Endothelial cell of umbilical vein (primary cell): ENCODE results near the gene ADAM23. TPM values are rescaled to one million over a fixed set of nuclear protein-coding genes. Genes with fewer than 3 reads are reported as not detected.

ENCODE experiments used
- BruUV-seq: library from RNA; stranded (reverse); fragments of 400-500 nt; replicated peaks from 2 replicates; lab custom pipeline; 2021; lab: Mats Ljungman, UMichigan
- CTCF ChIA-PET: fragments of 300-600, 350-600 bp; sonication (Branson Sonifier 250); formaldehyde crosslinking; loops from one replicate; lab custom pipeline; 2021; ENCODE audit warnings: antibody characterized with exemption, inconsistent platforms; lab: Charles Lee
- POLR2A ChIA-PET: fragments of 300-600, 350-600 bp; sonication (Branson Sonifier 250); formaldehyde crosslinking; loops from one replicate; lab custom pipeline; 2021; ENCODE audit warnings: antibody characterized with exemption, inconsistent platforms; lab: Charles Lee
- DNase-seq: peaks from one replicate; pipeline ENCODE4 v3.0.0-alpha.2; 2011; ENCODE audit warnings: low read depth, low spot score
- FAIRE-seq: peaks from 2 replicates; lab custom pipeline; 2011; peaks lifted over from hg19 to GRCh38; lab: Jason Lieb, UNC
- H2AFZ ChIP-seq: 2 replicates; pipeline ENCODE4 v1.6.0; 2012; ENCODE audit warnings: low read depth, low read length, control low read depth, inconsistent platforms
- H3K27ac ChIP-seq: 2 replicates; pipeline ENCODE4 v1.5.1; 2011; ENCODE audit warnings: low read depth, mild to moderate bottlenecking, control low read depth, low read length, moderate library complexity; ENCODE audit not compliant: insufficient read depth
- H3K27me3 ChIP-seq, 2 experiments: 2 replicates each; pipeline versions ENCODE4 v1.6.0 to v1.6.1; 2011; ENCODE audit warnings: low read length in 2 of 2, mixed read lengths in 1 of 2; ENCODE audit not compliant: control insufficient read depth in 2 of 2, insufficient read depth in 2 of 2
- H3K36me3 ChIP-seq, 2 experiments: 2 replicates in 1 of 2; 3 replicates in 1 of 2; pipeline ENCODE4 v1.5.1; 2011; ENCODE audit warnings: low read length in 2 of 2, mild to moderate bottlenecking in 1 of 2, moderate library complexity in 1 of 2; ENCODE audit not compliant: control insufficient read depth in 2 of 2, insufficient read depth in 2 of 2; ENCODE audit errors: extremely low read depth in 1 of 2
- H3K4me1 ChIP-seq: 3 replicates; pipeline ENCODE4 v1.5.1; 2011; ENCODE audit warnings: mild to moderate bottlenecking, low read length; ENCODE audit not compliant: control insufficient read depth, insufficient read depth; ENCODE audit errors: extremely low read depth
- H3K4me2 ChIP-seq: 2 replicates; pipeline ENCODE4 v1.6.1; 2011; ENCODE audit warnings: low read length, control low read depth, mixed read lengths; ENCODE audit not compliant: insufficient read depth
- H3K4me3 ChIP-seq, 3 experiments: fragments of 200-600 bp in 1 of 3; sonication (generic), shearing (Covaris generic) in 1 of 3; replicated peaks in 1 of 3; 2 replicates each; pipeline ENCODE4 v1.5.1; 2011 to 2016; ENCODE audit warnings: control low read depth in 3 of 3, low read length in 3 of 3, mild to moderate bottlenecking in 2 of 3, inconsistent platforms in 1 of 3, low read depth in 1 of 3, moderate library complexity in 1 of 3; ENCODE audit not compliant: insufficient read depth in 1 of 3
- H3K79me2 ChIP-seq: 2 replicates; pipeline ENCODE4 v1.6.0; 2012; ENCODE audit warnings: low read length, inconsistent platforms; ENCODE audit not compliant: control insufficient read depth, insufficient read depth
- H3K9ac ChIP-seq: replicated peaks from 2 replicates; pipeline ENCODE3; 2011; ENCODE audit warnings: low read length, control low read depth; ENCODE audit not compliant: insufficient read depth; ENCODE audit errors: extremely low read depth
- H3K9me1 ChIP-seq: replicated peaks from 3 replicates; pipeline ENCODE4 v1.6.0; 2011; ENCODE audit warnings: mild to moderate bottlenecking, low read length; ENCODE audit not compliant: control insufficient read depth, insufficient read depth; ENCODE audit errors: extremely low read depth
- H3K9me3 ChIP-seq: replicated peaks from 2 replicates; pipeline ENCODE4 v1.5.1; 2012; ENCODE audit warnings: low read length, inconsistent platforms; ENCODE audit not compliant: control insufficient read depth, insufficient read depth
- H4K20me1 ChIP-seq: replicated peaks from 2 replicates; pipeline ENCODE3; 2011; ENCODE audit warnings: mild to moderate bottlenecking, low read length; ENCODE audit not compliant: control insufficient read depth, insufficient read depth; ENCODE audit errors: extremely low read depth
- CTCF ChIP-seq, 2 donors: IDR thresholded peaks; 1 replicate in 1 of 2; 2 replicates in 1 of 2; pipeline ENCODE4 v1.5.1; 2011; ENCODE audit warnings: low read length in 2 of 2, mild to moderate bottlenecking in 2 of 2, moderate library complexity in 2 of 2, control low read depth in 1 of 2, inconsistent platforms in 1 of 2, low read depth in 1 of 2; ENCODE audit not compliant: insufficient read depth in 1 of 2; ENCODE audit errors: extremely low read depth in 1 of 2
- EZH2 ChIP-seq: IDR thresholded peaks from 2 replicates; pipeline ENCODE4 v1.6.1; 2012; ENCODE audit warnings: borderline replicate concordance, low read depth, mild to moderate bottlenecking, moderate library complexity, low read length, inconsistent platforms; ENCODE audit not compliant: severe bottlenecking
- FOS ChIP-seq: IDR thresholded peaks from 2 replicates; pipeline ENCODE4 v1.6.1; 2011; ENCODE audit warnings: mild to moderate bottlenecking, low read length, moderate library complexity, borderline replicate concordance; ENCODE audit not compliant: insufficient read depth
- GATA2 ChIP-seq: IDR thresholded peaks from 2 replicates; pipeline ENCODE4 v1.7.0; 2011; ENCODE audit warnings: low read depth, mild to moderate bottlenecking, moderate library complexity, mixed read lengths, low read length; ENCODE audit not compliant: insufficient read length, insufficient read depth
- MAX ChIP-seq: IDR thresholded peaks from 2 replicates; pipeline ENCODE4 v1.6.1; 2011; ENCODE audit not compliant: insufficient read depth, insufficient read length
- POLR2A ChIP-seq: IDR thresholded peaks from 2 replicates; pipeline ENCODE4 v1.6.1; 2012; ENCODE audit warnings: low read depth, mild to moderate bottlenecking, control low read depth, low read length
- POLR2AphosphoS5 ChIP-seq: IDR thresholded peaks from 2 replicates; pipeline ENCODE4 v1.6.1; 2012; ENCODE audit warnings: low read depth, mild to moderate bottlenecking, control low read depth, low read length, moderate library complexity; ENCODE audit not compliant: insufficient read depth
- dilution Hi-C: fragments of 300-500 bp; cut with MboI; formaldehyde crosslinking; loops from one replicate; pipeline ENCODE4 v1.15.0; 2019; ENCODE audit warnings: low sequenced_read_pairs; ENCODE audit not compliant: extremely low pct_ligation_motif_present
- intact Hi-C: fragments of 100-400 bp; cut with micrococcal nuclease; formaldehyde crosslinking; loops from one replicate; pipeline ENCODE4 v1.10.0; 2022
- polyA plus RNA-seq, 4 experiments: library from polyadenylated mRNA; depleted of rRNA in 3 of 4; stranded (reverse) in 3 of 4; unstranded in 1 of 4; fragments of >200 nt; gene quantifications; 2 replicates each; pipeline versions ENCODE4 v1.2.1 to v1.2.3, GENCODE V29; 2011 to 2012; ENCODE audit warnings: missing spikeins in 1 of 4
- total RNA-seq: library from RNA; stranded (reverse); gene quantifications from 2 replicates; pipeline ENCODE4 v1.2.3, GENCODE V29; 2021

ADAM23 gene
- total and polyA plus RNA-seq, 2 donors (not counting 3 experiments of a cell fraction or from before 2014, with no cell fraction given) = 20.6 to 38.5 TPM

- DNase-seq = no peak
- dilution Hi-C loops = no loop called here
- Histone ChIP-seq H3K36me3 (peaks cover 0 to 3% of the 10 kb centered on the region in 2 experiments), H4K20me1 (no peaks in the 10 kb centered on the region), H3K4me3 (no peak overlapping the region), H3K9me1 (no peaks in the 10 kb centered on the region), H3K79me2 (no peaks in the 10 kb centered on the region), H3K4me2 (no peak overlapping the region), H2AFZ (no peak overlapping the region), H3K9ac (no peak overlapping the region), H3K27ac (no peak overlapping the region), H3K9me3 (no peaks in the 10 kb centered on the region), H3K4me1 (no peaks in the 10 kb centered on the region), H3K27me3 (no peaks in the 10 kb centered on the region)
- intact Hi-C loops = no loop called here
- TF ChIP-seq GATA2 (no peak), POLR2AphosphoS5 (no peak), CTCF (IDR thresholded peaks at IDR 0.05; ENCODE audit: extremely low read depth in 1 of 2, insufficient read depth in 1 of 2, low read depth in 1 of 2, low read length in 2 of 2) (no peak)
- no peak for FAIRE-seq
- ChIA-PET CTCF (no interaction called here), POLR2A (no interaction called here)
- BruUV-seq = no TSS peak
Observed at GRCh38 chr2:206477296-206477695, 34.0 kb downstream of the ADAM23 start.

- DNase-seq = no peak
- no peak overlapping the region for H3K4me3 ChIP-seq
- dilution Hi-C loops = no loop called here
- H3K27me3 ChIP-seq = no peaks in the 10 kb centered on the region
- no peaks in the 10 kb centered on the region for H3K9me1 ChIP-seq
- TF ChIP-seq GATA2 (no peak), POLR2A (no peak), FOS (no peak), CTCF (IDR thresholded peaks at IDR 0.05; ENCODE audit: extremely low read depth in 1 of 2, insufficient read depth in 1 of 2, low read depth in 1 of 2, low read length in 2 of 2) (no peak), MAX (no peak), EZH2 (no peak), POLR2AphosphoS5 (no peak)
- H3K4me1 ChIP-seq = no peaks in the 10 kb centered on the region
- no peak overlapping the region for H3K27ac ChIP-seq
- FAIRE-seq = no peak
- H3K4me2 ChIP-seq = no peak overlapping the region
- H3K79me2 ChIP-seq = no peaks in the 10 kb centered on the region
- peaks cover 0 to 4% of the 10 kb centered on the region in 2 experiments for H3K36me3 ChIP-seq
- ChIA-PET CTCF (no interaction called here), POLR2A (no interaction called here)
- H4K20me1 ChIP-seq = no peaks in the 10 kb centered on the region
- H2AFZ ChIP-seq = no peak overlapping the region
- H3K9me3 ChIP-seq = no peaks in the 10 kb centered on the region
- intact Hi-C loops = no loop called here
- no peak overlapping the region for H3K9ac ChIP-seq
- no TSS peak for BruUV-seq
Observed at GRCh38 chr2:206478340-206478739, 35.0 kb downstream of the ADAM23 start.
